Islet precursor cell (in vitro differentiated cells): ENCODE data around the gene GPR37L1.
"Not testable (repeated sequence)": the region's sequence is repeated elsewhere in the genome, so short reads cannot be mapped to it uniquely, and the experiment has no call there.

Experiments used
- DNase-seq: peaks from one replicate; pipeline ENCODE4 v3.0.0-alpha.2; 2018

The GPR37L1 gene

DNA sequence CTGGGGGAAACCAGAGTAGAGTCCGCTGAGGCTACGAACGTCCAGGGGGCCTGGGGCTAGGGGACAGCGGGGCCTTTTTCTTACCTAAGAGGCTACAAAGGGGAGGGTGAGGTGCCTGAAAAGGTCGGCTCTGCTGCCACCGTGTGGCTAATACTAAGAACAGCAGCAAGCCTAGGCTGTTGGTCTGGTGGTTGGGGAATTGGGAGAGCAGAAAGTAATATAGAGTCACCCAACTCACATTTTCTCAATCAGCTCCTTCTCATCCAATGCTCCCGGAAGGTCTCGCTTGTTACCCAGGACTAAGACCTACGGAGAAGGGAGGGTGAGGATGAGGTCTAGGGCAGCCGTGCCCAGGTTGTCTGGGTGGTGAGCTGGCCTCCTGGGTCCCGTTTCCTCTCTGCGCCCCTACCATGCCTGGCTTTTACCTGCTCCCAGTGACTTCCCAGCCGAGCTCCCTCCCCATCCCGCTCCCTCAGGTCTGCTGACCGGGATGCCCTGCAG, 12.6 kb downstream of the GPR37L1 start:
- peak; percentile 79 for DNase-seq

- no peak for DNase-seq
These were observed 18.1 kb downstream of the GPR37L1 start for GRCh38 chr1:202140833-202141232.

- not testable (repeated sequence) for DNase-seq
These were observed 18.8 kb downstream of the GPR37L1 start for GRCh38 chr1:202141468-202141867.

GRCh38 chr1:202143011-202143767, 20.5 kb downstream of the GPR37L1 start:
- DNase-seq = no peak

GRCh38 chr1:202143768-202144401, 21.2 kb downstream of the GPR37L1 start:
- no peak for DNase-seq

GRCh38 chr1:202144402-202145067, 21.8 kb downstream of the GPR37L1 start, which contains the start of gene ARL8A:
Gene ARL8A, minus strand, starts transcription at chr1:202144737. Its CDS starts 165 bp downstream, at chr1:202144572.
- peak; percentile 76 for DNase-seq

GRCh38 chr1:202145068-202145743, 22.5 kb downstream of the GPR37L1 start:
- peak; percentile 53 for DNase-seq

GRCh38 chr1:202145744-202146140, 23.0 kb downstream of the GPR37L1 start:
- DNase-seq = not testable (repeated sequence)

GRCh38 chr1:202146279-202146678, 23.6 kb downstream of the GPR37L1 start:
- no peak for DNase-seq

DNA sequence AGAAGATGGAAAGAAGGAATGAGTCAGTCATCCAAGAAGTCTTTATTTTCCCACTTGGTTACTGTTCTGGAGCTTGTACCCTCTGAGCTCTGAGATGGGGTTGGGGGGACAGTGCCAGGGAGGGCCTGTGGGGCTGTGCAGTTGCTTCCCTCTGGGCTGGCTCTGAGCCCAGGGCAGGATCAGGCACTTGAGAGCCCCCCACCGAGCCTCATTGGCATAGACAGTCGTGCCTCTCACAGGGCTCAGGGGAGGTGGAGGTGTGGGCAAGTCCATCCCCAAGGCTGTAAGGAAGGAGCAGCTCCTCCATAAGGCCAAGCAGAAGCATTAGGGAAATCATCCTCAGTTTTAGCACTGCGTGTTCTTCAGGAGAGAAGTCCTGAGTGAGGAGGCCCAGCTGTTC, 24.3 kb downstream of the GPR37L1 start:
- DNase-seq = no peak

GRCh38 chr1:202148391-202148790, 25.7 kb downstream of the GPR37L1 start:
- no peak for DNase-seq

DNA sequence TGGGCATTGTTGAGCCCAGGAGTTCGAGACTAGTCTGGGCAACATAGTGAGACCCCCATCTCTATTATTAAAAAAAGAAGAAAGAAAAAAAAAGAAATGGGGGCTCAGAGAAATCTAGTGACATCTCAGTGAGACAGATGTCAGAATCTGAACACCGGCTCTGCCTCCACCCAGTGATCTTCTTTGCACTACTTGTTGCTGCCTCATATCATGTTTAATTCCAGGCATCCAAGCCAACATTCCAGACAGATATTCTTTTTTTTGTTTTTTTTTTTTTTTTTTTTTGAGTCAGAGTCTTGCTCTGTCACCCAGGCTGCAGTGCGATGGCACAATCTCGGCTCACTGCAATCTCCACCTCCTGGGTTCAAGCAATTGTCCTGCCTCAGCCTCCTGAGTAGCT, 26.8 kb downstream of the GPR37L1 start:
- no peak for DNase-seq

DNA sequence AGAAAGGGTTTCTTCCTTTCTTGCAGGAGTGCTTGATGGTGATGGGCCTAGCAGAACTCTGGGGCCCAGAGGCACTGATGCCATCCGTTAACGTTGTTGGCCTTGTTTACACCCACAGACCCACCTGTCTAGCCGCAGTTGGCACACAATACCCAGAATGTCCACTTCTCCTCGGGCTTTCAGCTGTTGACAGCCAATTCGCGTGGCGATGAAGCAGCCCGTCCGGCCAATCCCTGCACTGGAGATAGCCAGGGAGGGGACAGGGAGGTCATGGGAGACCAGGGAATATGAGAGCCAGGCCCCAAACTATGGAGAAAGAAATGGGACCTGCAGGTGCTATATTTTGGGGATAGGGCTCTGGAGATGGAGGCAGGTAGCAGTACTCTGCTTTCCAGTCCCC, 27.5 kb downstream of the GPR37L1 start:
- DNase-seq = no peak

- no peak for DNase-seq
These were observed 27.9 kb downstream of the GPR37L1 start for GRCh38 chr1:202150602-202151001.

- DNase-seq = no peak
These were observed 28.3 kb downstream of the GPR37L1 start for GRCh38 chr1:202151045-202151444.

- no peak for DNase-seq
These were observed 29.7 kb downstream of the GPR37L1 start for GRCh38 chr1:202152399-202152798.

DNA sequence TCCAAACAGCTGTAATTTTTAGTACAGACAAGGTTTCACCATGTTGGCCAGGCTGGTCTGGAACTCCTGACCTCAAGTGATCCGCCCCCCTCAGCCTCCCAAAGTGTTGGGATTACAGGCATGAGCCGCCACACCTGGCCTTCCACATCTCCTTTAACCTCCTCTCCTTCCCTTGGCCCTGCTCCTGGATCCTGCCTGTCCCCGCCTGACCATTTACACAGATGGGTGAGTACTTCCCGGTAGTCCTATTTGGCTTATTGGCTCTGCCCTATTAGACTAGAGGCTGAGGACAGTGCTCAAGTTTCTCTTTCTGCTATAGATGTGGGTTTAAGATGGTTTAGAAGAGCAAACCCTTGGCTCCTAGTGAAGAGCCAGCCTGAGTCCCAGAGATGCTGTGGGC, 30.6 kb downstream of the GPR37L1 start:
- no peak for DNase-seq

GRCh38 chr1:202154148-202154765, 31.5 kb downstream of the GPR37L1 start:
- DNase-seq = no peak

GRCh38 chr1:202154766-202155477, 32.2 kb downstream of the GPR37L1 start:
- DNase-seq = peak; percentile 86

- DNase-seq = no peak
These were observed 32.8 kb downstream of the GPR37L1 start for GRCh38 chr1:202155478-202156021.

- no peak for DNase-seq
These were observed 33.9 kb downstream of the GPR37L1 start for GRCh38 chr1:202156590-202156989.

DNA sequence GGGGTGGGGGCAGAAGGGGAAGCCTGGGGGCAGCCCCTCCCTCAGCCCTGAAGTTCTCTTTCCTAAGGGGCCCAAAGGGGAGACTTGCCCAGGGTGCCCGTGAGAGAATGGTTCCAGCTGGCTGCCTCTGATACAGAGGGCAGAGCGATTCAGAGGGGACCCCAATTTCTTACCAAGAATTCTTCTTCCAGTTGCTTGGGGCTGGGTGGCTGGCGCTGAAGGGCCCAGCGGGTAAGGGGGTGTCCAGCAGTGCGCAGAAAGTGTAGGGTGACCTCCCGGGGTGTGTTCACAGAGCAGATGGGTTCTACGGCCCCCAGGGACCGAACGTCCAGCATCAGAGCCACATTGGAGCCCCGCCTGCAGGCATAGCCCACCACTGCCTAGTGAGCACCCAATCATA, 35.2 kb downstream of the GPR37L1 start:
- no peak for DNase-seq
